ENCODE results near the gene PARP11. TPM values are rescaled to one million over a fixed set of nuclear protein-coding genes. Genes with fewer than 3 reads are reported as not detected.

The PARP11 gene
- total RNA-seq, 2 experiments from 2014 or later = 20.9 to 23.0 TPM

DNA sequence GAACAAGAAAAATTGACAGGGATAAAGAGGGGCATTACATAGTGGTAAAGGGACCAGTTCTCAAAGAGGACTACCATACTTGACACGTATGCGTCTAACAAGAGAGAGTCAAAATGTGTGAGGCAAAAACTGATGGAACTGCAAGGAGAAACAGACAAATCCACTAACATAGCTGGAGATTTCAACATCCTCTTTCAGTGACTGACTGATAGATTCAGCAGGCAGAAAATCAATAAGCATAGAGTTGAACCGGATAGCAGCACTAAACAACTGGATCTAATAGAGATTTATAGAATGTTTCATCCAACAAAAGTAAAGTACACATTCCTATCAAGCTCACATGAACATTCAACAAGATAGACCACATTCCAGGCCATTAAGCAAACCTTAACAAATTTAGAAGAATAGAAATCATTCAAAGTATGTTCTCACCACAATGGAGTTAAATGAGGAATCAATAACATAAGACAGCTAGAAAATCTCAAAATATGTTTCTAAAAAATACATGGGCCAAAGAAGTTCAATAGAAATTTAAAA lies 104.2 kb downstream of the PARP11 start:
- no peaks in the 10 kb centered on the region for H3K9me3 Mint-ChIP-seq (ENCODE audit: low read depth)
- intact Hi-C loops (cut with DNase I, micrococcal nuclease) = no loop called here
- ATAC-seq (no peak), DNase-seq (no peak)
- H3K27me3 Mint-ChIP-seq = no peaks in the 10 kb centered on the region
- ChIA-PET POLR2A (no interaction called here), CTCF (interaction anchor here (1.2 to 1.4 kb wide), 2 partner anchors 8 to 29 kb away, joined by 3 to 4 read pairs; no protein-coding TSS in a partner anchor)
- H3K4me1 Mint-ChIP-seq = peaks cover 11% of the 10 kb centered on the region
- no peaks in the 10 kb centered on the region for H3K36me3 Mint-ChIP-seq (ENCODE audit: low read depth)
- H3K4me3 Mint-ChIP-seq = no peak overlapping the region
- H3K27ac Mint-ChIP-seq = no peak overlapping the region

DNA sequence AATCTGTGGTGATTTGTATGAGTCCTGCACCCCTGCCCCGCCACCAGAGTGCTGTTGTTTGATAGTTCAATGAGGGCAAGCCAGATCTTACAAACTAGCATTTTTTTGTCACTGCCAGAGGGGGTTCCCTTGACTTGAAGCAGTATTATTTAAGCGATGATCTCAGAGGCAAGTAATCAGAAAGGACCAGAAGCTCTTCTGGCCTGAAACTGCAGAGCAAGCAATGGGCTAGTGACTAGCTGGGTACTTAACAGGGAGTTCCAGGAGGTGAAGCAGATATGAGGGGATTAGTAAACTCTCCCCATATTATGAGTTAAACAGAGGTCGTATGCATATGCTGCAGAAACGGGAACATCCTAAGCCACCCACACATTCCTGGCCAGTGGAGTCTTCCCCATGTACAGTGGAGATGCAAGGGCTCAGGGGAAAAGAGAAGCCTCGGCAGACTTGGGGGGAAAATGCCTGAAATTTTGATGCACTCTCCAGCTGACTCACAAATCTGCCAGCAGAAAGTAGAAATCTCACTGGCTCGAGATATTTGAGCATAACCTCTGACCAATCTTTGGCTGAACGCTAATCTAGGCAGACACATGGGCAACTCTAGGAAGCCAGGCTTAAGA lies 112.0 kb downstream of the PARP11 start:
- POLR2A ChIA-PET = no interaction called here
- ATAC-seq (no peak), DNase-seq (no peak)
- Mint-ChIP-seq H3K4me1 (peaks cover 8% of the 10 kb centered on the region), H3K27me3 (no peaks in the 10 kb centered on the region), H3K36me3 (ENCODE audit: low read depth) (peaks cover 3% of the 10 kb centered on the region), H3K27ac (no peak overlapping the region), H3K9me3 (ENCODE audit: low read depth) (no peaks in the 10 kb centered on the region), H3K4me3 (no peak overlapping the region)
- intact Hi-C loops (cut with DNase I, micrococcal nuclease) = no loop called here
- CTCF ChIA-PET = interaction anchor here (0.9 to 1.1 kb wide), 2 partner anchors 9 to 516 kb away, joined by 4 read pairs; no protein-coding TSS in a partner anchor

DNA sequence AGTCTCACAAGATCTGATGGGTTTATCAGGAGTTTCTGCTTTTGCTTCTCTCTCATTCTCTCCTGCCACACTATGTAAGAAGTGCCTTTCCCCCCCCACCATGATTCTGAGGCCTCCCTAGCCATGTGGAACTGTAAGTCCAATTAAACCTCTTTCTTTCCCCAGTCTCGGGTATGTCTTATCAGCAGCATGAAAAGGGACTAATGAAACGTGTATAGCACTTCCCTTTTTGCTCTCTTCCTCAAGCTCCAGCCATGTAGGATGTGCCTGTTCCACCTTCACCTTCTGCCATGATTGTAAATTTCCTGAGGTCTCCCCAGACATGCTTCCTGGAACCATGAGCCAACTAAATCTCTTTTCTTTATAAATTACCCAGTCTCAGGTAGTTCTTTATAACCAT lies 113.3 kb downstream of the PARP11 start:
- Mint-ChIP-seq H3K9me3 (ENCODE audit: low read depth) (no peaks in the 10 kb centered on the region), H3K4me1 (peaks cover 9% of the 10 kb centered on the region), H3K36me3 (ENCODE audit: low read depth) (peaks cover 3% of the 10 kb centered on the region), H3K27ac (no peak overlapping the region), H3K27me3 (no peaks in the 10 kb centered on the region), H3K4me3 (no peak overlapping the region)
- ATAC-seq (no peak), DNase-seq (no peak)
- ChIA-PET CTCF (no interaction called here), POLR2A (no interaction called here)
- intact Hi-C loops (cut with DNase I, micrococcal nuclease) = loop anchor here in 1 of 2 experiments (10.0 kb wide), 1 partner anchor 745 kb away; no protein-coding TSS in a partner anchor

Other genes starting within 250 kb of the PARP11 start
- 10 to 100 TPM; 19.2 to 22.5 TPM for gene CRACR2A, start 120.3 kb downstream of the PARP11 start, total RNA-seq